Activated CD8-positive, alpha-beta memory T cell treated with anti-CD3 and anti-CD28 coated beads, Interleukin-2, amount 50 U/mL, for 4 hours (primary cell): ENCODE measurements around the gene KIRREL3.

Experiments used
- DNase-seq: peaks from one replicate; pipeline ENCODE4 v3.0.0-alpha.2; 2020

Gene KIRREL3

DNA sequence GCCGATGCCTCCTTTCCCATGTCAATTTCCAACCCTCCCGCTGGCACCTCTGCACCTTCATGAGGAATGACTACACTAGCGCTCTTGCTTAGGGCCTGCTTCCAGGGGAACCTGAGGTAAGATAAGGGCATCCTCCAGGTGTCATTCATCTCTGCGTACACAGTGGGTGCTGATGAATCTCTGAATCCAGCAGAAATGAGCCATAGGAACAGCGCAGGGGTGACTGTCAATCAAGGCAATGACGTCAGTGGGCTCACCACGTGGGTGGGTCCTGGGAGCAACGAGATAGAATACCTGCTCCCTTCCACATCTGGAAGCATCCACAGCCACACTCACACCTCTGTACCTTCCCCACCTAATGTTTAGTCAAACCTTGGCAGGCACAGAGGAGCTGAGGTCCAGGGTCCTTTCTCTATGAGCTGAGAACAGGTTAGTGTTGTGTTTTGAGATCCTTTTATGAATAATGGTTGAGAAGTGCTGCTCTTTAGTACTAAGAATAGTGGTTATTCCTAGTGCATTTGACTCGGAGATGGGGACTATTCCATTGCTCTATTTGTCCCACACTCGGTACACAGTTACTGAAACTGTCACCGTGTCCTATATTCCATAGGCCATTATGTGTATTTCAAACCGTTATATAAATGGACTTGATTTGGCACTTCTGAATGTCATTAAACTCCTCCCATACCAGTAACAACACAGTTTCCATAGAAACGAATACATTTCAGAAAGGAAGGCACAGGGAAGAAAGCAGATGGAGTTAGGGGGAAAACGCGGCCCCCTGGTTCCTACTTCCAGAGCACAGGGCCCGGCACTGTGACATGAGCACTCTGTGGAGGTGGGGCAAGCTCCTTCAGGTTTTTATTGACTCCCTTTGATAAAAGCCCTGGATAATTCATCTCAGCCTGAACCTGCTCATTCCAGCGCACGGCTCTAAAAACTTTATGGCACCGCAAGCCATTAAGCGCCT, 451.7 kb downstream of the KIRREL3 start:
- no peak for DNase-seq

DNA sequence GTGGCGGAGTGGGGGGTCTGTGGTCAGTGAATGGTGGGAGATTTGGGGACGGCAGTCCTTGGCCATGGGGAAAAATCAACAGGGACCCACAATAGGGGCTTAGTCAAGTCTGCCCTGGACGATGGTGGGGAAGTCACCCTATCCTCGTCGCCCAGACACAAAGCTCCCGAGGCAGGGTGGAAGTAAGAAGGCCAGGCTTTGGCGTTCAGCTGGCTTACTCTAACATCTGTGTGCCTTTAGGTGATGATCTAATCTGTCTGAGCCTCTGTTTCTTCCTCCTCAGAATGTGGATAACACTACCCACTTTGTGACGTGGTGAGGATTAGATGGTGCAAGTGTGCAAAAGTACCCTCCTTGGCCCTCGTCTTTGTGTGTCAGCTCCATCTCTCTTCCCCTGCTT, 452.9 kb downstream of the KIRREL3 start:
- no peak for DNase-seq

DNA sequence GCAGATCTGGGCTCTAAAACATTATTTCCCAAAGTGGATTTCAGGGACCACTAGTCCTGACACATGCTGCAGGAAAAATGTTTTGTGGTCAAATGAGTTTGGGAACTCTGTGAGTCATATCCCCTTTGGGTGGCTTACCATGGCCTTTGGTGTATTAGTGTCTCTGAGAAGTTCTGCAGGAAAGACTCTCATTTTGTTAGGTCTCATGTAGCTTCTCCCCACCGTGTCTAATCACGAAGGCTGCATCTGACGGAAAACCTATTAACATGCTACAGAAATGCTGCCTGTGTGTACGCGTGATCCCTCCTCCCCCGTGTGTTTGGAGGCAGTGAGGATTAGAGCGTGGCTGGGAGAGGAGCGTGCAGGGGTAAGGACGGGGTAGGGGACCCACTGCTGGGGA, 453.4 kb downstream of the KIRREL3 start:
- no peak for DNase-seq

DNA sequence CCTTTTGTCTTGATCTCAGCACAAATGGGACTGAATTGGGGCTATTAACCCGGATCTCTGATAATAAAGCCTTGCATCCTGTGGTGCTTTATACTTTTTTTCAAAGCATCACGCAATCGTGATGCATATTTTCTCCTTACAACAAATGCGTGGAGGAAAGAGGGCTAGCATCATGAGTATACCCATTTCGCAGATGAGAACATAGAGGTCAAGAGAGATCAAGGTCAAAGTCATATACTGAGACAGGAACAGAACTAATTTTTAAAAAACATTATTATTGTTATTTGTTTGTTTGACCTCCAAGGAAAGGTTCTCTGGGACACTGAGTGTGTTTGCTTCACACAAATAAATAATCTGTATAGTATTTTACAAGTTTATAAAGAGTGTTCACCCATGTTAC, 453.9 kb downstream of the KIRREL3 start:
- DNase-seq = no peak

DNA sequence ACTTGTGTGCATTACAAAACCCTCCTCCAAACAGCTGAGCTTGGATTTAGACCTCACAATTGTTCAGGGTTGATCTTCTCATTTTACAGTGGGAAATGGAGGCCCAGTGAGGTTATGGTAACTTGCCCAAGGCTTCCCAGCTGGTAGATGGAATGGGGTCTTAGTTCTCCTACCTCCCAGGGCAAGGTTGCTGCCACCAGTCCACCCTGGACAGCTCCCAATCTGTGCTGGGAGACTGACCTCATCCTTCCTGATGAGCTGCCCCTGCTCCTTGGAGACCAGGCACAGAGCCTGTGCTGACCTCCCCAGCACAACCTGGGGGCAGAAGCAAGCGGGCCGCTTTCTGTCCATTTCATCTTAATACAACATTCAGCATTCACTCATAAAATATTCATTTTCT, 454.4 kb downstream of the KIRREL3 start:
- no peak for DNase-seq

DNA sequence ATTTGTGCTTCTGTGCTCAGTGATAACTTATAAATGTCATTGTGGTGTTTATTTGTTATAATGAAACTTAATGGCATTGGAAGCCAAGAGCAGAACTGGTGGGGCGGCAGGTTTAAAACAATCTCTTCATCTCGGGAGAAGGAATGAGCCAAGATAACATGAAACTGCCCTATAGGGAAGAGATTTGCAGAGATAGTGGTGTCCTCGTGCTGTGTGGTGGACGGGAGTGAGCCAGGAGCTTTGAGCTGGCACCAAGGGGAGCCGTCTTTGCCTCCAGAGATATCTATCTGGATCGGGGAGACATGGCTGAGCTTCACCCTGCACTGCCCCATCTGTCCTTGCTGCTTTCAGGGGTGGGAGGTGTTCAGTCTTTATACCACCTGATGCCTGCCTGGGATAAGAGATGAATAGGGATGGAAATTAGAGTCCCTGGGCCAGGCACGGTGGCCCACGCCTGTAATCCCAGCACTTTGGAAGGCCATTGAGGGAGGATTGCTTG, 455.5 kb downstream of the KIRREL3 start:
- DNase-seq = no peak

DNA sequence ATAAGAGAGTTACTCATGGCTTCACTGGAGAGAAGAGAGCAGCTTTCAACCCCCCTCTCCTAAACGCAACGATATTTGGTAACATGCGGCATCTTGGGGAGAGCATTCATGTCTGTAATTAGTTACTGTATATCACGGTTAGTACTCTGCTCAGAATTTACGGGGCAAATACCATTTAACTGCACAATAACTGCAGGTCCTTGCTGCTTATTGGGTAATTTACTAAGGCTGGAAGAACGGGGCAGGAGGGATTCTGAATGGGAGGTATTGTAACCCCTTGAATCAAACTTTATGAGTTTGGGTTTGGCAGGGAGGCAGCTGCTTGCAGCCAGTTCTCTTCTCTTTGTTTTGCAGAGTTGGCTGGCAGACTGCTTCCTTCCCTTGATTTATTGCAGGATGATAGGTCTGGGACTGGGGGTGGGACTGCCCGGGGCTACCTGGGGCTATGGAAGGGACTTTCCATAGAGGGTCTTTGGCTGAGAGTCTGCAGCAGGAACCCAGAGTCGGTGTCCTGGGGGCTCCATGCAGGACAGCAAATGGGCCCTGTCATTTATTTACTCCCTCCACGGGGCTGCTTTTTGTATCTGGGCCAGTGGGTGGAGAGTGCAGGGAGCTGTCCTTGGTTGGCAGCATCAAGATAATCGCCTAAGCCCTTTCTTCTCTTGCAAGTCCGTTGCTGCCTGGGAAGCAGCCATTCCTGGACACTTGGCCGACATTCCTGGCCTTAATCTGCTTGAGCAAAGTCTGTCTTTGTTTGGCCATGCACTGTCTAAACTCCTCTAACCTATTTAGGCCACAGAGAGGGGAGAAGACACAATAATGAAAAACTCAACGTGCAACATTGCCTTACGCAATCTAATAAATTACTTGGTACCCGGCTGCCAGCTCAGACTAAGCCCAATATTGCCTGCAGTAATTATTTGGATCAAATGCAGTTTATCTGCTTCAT, 456.2 kb downstream of the KIRREL3 start:
- DNase-seq = no peak

DNA sequence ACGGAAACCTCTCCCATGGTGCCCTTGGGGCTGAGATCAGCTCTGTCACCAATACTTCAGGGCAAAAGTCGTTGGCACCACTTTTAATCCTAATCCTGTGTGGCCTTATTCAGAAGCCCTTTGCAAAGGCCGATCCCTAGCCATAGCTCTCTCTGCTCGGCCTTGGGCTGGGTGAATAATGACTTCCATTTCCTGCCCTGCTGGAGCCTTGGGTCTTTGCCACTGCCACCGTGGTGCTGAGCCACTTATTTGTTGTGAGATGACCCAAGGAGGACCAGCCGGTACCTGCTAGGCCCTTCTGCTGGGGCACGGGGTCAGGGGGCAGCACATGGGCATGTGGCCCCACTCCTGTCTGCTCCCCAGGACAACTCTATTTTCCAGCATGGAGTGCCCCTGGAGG, 456.9 kb downstream of the KIRREL3 start:
- no peak for DNase-seq

DNA sequence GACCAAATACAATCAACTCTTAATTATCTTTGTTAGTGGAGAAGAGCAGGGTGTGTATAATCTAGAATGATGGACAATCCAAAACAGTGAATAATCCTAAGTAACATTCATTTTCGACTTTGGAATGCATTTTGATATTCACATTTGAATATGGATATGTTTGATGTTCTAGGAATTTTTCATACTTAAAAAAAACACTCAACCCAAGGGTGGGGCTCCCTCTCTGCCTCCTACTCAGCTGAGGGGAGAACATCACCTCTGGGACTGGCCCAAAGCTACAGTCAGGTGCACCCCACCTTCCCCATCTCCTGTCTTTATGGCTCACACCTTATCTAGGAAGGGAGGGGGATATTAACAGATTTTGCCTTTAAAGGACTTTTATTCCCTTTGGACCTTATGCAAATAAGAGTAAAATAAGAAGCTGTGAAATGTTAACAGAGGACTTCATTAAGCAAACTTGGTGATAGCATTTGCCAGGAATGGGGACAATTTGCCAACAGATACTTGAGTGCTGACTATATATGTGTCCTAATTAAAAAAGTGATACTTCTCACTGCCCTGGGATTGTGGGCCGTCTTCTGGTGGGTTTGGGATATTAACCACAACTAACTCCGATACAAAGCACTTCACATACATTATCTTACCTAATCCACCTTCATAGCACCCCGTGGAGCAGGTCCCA, 458.1 kb downstream of the KIRREL3 start:
- no peak for DNase-seq

DNA sequence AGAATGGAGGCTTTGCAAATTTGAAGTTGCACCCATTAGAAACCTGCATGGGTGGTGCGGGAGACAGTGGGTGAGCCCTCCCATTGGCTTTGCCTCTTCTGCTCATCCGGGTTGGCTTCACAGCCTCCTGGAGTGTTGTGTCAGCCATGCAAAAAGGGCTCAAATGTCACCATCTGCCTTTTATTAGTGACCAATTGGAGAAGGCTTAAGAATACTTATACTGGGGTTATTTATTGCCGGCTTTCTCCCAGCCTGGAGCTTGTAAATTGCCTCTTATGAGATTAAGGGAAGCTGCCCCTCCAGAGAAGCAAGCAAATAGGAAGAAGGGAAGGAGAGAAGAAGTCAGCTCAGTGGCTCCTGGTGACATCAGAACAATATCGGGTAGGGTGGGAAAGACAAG, 462.5 kb downstream of the KIRREL3 start:
- DNase-seq = no peak

DNA sequence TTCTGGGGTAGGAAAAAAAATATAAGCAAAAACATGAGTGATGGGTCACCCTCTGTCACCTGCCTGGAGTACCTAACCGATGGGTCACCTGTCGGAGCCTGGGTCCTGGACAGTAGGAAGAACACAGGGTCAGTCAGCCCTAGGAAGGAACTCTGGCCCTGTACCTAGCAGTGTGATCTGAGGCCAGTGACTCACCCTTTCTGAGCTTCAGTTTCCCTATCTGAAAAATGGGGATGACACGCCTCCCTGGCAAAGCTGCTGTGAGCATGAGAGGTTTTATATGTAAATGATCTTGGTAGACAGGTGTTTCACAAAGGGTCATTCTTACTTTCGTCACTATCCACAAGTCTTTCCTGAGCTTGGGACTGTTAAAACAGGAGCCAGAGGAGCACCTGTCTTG, 463.1 kb downstream of the KIRREL3 start:
- DNase-seq = no peak

DNA sequence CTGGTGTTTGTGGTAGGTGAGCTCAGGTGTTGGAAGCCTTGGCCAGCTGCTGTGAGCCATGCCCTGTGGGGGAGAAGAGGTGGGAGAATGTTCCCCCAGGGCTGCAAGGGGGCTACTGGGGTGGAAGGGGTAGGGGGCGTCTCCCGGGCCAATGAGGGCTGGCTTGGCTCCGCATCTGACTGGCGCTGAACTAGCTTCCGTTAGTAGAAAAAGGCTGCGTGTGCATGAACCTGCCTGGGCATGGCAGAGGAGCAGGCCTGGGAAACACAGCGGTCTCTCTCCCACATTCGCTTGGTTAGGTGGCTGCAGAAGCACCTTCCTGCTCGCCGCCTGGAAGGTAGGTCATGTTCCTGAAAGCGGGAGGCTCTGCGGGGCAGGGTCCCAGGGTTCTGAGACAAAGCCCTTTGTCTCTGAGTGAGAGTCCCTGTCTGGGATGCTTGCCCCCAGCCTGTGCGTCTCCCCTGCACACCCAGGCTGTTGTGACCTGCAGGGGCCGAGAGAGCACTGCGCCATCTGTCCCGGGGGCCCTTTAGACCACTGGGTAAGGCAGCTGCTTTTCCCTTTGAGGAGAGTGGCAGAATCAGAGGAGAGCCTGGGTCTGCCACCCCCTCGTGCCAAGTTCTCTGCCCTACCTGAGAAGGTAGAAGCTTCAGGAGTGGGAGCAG, 466.3 kb downstream of the KIRREL3 start:
- DNase-seq = no peak

DNA sequence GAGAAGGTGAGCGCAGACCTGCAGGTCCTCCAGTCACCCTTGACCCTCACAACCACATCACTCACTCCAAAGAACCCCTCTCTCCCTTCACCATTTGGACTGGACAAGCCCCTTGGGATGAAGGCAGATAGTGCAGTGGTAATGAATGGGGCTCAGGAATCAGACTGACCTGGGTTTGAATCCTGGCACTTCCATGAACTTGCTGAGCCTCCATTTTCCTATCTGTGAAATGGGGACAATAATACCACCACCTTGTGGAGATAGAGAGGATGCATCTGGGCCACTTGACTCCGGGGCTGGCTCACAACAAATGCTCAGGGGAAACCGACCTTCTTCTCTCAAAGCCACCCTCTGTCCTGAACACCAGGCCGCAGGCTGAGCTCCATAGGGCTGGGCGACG, 467.0 kb downstream of the KIRREL3 start:
- DNase-seq = no peak

DNA sequence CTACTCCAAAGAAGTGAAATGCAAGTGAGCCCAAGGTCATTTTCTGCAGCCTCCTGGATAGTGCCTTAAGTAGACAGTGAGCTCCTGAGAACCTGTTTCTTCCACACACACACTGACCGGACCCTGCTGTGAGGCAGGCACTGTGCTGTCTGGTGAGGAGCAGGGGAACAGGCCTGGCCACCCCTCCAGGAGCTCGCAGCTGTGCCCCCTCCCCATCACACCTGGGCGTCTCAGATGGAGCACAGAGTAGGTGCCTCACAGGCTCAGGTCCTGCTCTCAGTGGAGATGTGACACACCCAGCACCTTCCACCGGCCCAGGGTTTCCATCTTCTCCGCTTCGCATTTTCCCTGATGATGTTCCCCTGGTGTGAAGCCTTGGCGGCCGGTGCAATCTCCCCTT, 470.2 kb downstream of the KIRREL3 start:
- DNase-seq = no peak

DNA sequence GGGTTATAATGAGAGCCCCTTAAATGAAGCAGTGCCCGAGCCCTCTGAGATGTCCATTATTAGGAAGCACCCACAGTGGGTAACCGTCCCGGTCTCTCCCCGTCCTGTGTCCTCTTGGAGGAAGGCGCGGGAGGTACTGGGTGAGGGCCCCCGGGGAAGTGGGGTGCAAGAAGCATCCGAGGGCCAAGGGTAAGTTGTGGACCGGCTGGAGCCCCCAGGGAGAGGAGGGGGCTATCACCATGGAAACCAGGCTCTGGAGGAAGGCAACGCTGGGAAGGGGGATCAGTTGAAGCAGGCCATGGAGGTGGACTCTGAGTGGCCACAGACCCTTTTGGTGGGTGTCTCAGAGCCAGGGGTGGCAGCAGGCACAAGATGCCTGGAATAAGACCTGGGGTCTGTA, 471.5 kb downstream of the KIRREL3 start:
- DNase-seq = no peak

DNA sequence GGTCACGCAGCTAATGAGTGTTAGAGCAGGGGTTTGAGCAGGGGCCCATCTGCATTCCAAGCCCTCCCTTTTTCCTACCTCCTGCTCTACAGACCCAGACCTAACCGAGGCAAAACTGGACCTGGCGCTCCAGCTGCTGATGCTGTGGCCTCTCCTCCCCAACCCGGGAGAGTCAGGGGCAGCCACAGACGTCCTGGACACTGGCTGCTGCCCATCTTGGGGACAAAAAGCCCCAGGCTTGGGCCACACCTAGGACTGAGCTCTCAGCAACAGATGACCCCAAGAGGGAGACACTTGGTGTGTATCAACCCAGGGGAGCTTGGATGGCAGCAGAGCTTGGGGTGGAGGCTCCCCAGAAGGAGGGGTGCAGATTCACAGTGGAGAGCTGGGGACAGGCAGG, 472.5 kb downstream of the KIRREL3 start:
- no peak for DNase-seq

DNA sequence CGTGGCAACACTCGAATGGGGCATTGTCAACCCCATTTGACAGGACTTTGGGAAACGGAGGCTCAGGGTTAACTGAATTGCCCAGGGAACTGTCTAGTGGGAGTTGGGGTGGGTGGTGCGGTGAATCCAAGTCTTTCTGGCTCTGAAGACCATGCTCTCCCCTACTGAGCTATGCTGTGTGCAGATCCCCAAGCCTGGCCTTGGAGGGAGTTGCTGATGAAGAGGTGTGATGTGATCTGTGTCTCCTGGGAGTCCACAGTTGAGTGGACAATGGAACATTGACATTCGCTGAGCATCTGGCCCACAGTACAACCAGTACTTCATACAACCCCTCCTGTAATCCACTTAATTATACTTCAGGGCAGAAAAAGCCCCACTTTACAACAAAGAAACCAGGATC, 472.9 kb downstream of the KIRREL3 start:
- no peak for DNase-seq

DNA sequence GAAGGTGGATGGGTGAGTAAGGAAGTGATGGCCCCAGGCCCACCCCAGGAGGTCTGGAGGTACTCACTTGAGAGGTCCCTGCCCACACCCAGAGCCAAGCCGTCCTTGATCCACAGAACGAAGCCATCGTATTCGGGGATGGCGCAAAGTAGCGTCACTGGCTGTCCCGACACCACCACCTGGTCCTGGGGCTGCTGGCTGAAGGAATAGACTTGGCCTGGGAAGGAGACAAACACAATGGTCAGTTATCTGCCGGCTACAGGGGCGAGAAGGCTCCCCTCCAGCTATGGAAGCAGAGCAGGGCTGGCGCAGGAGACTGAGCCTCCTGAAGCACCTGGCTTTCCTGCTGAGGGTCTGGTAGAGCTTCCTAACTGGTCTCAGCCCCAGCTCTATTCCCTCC, 474.1 kb downstream of the KIRREL3 start:
- no peak for DNase-seq

DNA sequence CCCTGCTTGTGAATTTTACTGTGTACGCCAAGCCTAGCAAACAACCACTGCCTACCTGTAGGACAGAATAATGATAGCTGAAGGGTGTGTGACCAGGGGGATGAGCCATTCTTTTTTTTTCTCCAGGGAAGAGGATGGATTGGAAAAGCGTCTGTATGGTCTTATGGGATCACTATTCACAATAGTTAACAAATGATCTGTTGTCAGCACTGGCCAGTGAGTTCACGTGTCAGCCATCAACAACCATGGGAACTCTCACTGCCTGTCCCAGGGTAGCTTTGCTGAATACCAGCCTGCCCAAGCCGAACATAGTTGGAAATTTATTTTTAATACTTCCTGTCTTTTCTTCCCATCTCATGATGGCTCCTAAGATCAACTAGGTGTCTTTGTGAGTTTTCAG, 474.9 kb downstream of the KIRREL3 start:
- DNase-seq = no peak

DNA sequence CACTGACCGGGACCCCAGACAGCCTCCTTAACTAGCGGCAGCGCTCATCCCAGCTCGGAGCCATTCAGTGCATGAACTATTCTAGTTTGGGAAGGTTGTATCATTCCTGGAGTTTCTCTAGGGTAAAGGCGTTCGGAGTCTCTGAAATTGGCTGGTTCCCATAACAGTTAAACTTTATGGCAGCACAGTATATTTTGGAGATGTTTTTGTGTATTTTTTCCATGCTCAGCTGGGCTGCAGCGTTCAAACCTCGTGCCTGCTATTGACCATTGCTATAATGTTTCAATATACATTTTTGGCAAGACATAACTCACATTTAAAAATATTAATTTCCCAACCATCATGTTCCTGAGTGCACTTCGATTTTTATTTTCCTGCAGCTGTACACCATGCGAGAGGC, 475.4 kb downstream of the KIRREL3 start:
- no peak for DNase-seq

DNA sequence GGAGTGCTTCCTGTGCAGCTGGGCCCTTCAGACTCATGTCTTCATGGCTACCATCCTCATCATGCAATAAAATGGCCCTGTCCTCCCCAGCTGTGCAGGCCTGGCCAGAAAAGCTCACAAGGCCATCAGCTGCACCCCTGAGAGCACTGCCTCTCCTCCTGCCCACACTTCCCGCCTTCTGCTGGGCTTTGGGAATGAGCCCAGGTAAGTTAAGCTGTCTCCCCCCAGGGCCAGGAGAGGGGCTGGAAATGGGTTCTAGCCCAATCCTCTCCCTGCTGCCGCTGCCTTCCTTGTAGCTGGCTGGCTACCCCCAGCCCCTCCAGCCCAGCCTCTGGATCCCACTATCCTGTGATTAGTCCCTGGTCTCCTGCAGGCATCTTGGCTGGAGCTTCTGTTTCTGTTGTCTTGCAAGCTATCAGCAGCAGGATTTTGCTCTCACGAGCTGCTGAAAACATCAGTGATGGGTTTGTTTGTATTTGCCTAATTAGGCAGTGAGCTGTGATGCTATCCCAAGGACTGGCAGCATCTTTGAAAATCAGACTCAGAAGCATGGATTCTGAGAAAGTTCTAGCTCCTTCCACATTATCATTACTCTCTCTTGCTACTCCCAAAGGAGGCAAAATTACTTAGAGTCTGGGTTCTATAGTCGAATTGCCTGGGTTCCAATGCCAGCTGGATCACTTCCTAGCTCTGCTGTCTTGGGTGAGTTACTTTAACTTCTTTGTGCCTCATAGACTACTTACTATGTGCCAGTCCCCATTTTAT, 476.9 kb downstream of the KIRREL3 start:
- no peak for DNase-seq

DNA sequence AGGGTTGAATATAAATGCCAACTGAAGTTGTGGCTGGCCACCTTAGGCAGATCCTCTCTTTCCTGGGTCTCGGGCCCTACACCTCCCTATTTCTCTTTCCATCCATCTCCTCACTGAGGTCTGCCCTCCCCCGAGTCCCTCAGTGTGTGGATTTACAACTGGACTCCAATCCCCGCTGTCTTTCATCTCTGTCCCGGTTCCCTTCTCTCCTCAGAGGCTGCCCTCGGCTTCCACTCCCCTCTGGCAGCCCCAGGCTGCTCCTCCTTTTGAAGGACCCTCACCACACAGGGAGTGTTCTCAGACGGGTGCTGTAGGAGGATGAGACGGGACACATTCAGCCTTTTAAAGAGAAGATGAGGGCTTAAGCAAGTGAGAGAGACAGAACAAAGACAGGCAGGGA, 478.0 kb downstream of the KIRREL3 start:
- DNase-seq = no peak
